Mucosa of descending colon (tissue), 3 donors: Measurements from ENCODE around the gene CALN1. TPM values are rescaled to one million over a fixed set of nuclear protein-coding genes. Genes with fewer than 3 reads are reported as not detected.

ENCODE experiments used
- ATAC-seq: fragments of 200-7000 bp; cut with Tn5 transposase; one replicate; pipeline ENCODE4 v1.9.1; 2020; ENCODE audit warnings: mild to moderate bottlenecking, moderate library complexity
- DNase-seq, 3 donors: peaks; one replicate each; pipeline ENCODE4 v3.0.0-alpha.2; 2020
- H3K36me3 ChIP-seq: fragments of 200-600 bp; one replicate; pipeline ENCODE4 v1.8.0; 2021; ENCODE audit warnings: low read depth, mild to moderate bottlenecking
- H3K4me1 ChIP-seq: fragments of 200-600 bp; one replicate; pipeline ENCODE4 v1.8.0; 2021; ENCODE audit warnings: low read depth, mild to moderate bottlenecking
- H3K4me3 ChIP-seq: fragments of 200-600 bp; one replicate; pipeline ENCODE4 v1.8.0; 2021; ENCODE audit warnings: mild to moderate bottlenecking
- H3K9me3 ChIP-seq: fragments of 200-600 bp; one replicate; pipeline ENCODE4 v1.8.0; 2021; ENCODE audit warnings: mild to moderate bottlenecking
- intact Hi-C, 2 donors: fragments of 100-400 bp; cut with DNase I in 1 of 2; cut with micrococcal nuclease in 1 of 2; formaldehyde crosslinking; loops; one replicate each; pipeline versions ENCODE4 v1.11.0 to v1.11.1; 2022; cut with DNase I, micrococcal nuclease
- total RNA-seq, 3 donors: library from RNA; stranded (reverse); fragmentation: NEBNext Ultra II Directional in 2 of 3; extraction: Animal tissue kit (Norgen Biotek cat#: 25700) in 2 of 3; gene quantifications; one replicate each; pipeline versions ENCODE4 v1.2.1 to v1.2.4, GENCODE V29; 2021 to 2023
- TF ChIP-seq, protein P1 (sequence below): fragments of 200-600 bp; IDR thresholded peaks from one replicate; pipeline ENCODE4 v1.8.0; 2022; ENCODE audit warnings: antibody characterized with exemption, mild to moderate bottlenecking
- donor health status: DM: no; HTN: no; CAD: no; lungs with moderate emphysema.
- donor health status: DM: no; HTN: no; CAD: no.
- donor health status: DM: no; HTN: yes; CAD: no.

CALN1 gene
- total RNA-seq, 3 donors from 2014 or later: not detected

GRCh38 chr7:71970725-71971124 lies 441.4 kb downstream of the CALN1 start:
- TF ChIP-seq, protein P1, sequence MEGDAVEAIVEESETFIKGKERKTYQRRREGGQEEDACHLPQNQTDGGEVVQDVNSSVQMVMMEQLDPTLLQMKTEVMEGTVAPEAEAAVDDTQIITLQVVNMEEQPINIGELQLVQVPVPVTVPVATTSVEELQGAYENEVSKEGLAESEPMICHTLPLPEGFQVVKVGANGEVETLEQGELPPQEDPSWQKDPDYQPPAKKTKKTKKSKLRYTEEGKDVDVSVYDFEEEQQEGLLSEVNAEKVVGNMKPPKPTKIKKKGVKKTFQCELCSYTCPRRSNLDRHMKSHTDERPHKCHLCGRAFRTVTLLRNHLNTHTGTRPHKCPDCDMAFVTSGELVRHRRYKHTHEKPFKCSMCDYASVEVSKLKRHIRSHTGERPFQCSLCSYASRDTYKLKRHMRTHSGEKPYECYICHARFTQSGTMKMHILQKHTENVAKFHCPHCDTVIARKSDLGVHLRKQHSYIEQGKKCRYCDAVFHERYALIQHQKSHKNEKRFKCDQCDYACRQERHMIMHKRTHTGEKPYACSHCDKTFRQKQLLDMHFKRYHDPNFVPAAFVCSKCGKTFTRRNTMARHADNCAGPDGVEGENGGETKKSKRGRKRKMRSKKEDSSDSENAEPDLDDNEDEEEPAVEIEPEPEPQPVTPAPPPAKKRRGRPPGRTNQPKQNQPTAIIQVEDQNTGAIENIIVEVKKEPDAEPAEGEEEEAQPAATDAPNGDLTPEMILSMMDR: no peak
- ATAC-seq: no peak
- intact Hi-C loops: no loop called here

GRCh38 chr7:71962636-71963035 lies 449.5 kb downstream of the CALN1 start:
- DNase-seq: no peak
- TF ChIP-seq, protein P1: no peak
- H3K36me3 ChIP-seq: no peaks in the 10 kb centered on the region
- peaks cover 49% of the 10 kb centered on the region for H3K9me3 ChIP-seq
- ATAC-seq: no peak
- intact Hi-C loops: no loop called here
- no peak overlapping the region for H3K4me3 ChIP-seq
- no peaks in the 10 kb centered on the region for H3K4me1 ChIP-seq

More at GRCh38 chr7:71970725-71971124, 441.4 kb downstream of the CALN1 start:
- no peaks in the 10 kb centered on the region for H3K4me1 ChIP-seq
- H3K9me3 ChIP-seq: peaks cover 57% of the 10 kb centered on the region
- H3K36me3 ChIP-seq: no peaks in the 10 kb centered on the region
- no peak overlapping the region for H3K4me3 ChIP-seq
- DNase-seq: no peak

GRCh38 chr7:71961283-71961682 lies 450.9 kb downstream of the CALN1 start:
- no peak overlapping the region for H3K4me3 ChIP-seq
- intact Hi-C loops: no loop called here
- no peak for DNase-seq
- H3K4me1 ChIP-seq: no peaks in the 10 kb centered on the region
- H3K36me3 ChIP-seq: no peaks in the 10 kb centered on the region
- TF ChIP-seq, protein P1: no peak
- H3K9me3 ChIP-seq: peaks cover 50% of the 10 kb centered on the region
- ATAC-seq: no peak

- no peaks in the 10 kb centered on the region for H3K36me3 ChIP-seq
- H3K9me3 ChIP-seq: peaks cover 44% of the 10 kb centered on the region
- ATAC-seq (no peak), DNase-seq (no peak)
- no peaks in the 10 kb centered on the region for H3K4me1 ChIP-seq
- intact Hi-C loops: no loop called here
- H3K4me3 ChIP-seq: no peak overlapping the region
- TF ChIP-seq, protein P1: no peak
These were observed 470.0 kb downstream of the CALN1 start for GRCh38 chr7:71942115-71942514.

- no peak for DNase-seq
- Histone ChIP-seq H3K36me3 (no peaks in the 10 kb centered on the region), H3K4me3 (no peak overlapping the region), H3K4me1 (no peaks in the 10 kb centered on the region), H3K9me3 (peaks cover 53% of the 10 kb centered on the region)
- intact Hi-C loops: no loop called here
- ATAC-seq: no peak
- TF ChIP-seq, protein P1: no peak
These were observed 474.2 kb downstream of the CALN1 start for GRCh38 chr7:71937840-71938371.

GRCh38 chr7:71935674-71936073 lies 476.5 kb downstream of the CALN1 start:
- no peak for ATAC-seq
- intact Hi-C loops: no loop called here
- H3K36me3 ChIP-seq: no peaks in the 10 kb centered on the region
- no peak overlapping the region for H3K4me3 ChIP-seq
- H3K4me1 ChIP-seq: no peaks in the 10 kb centered on the region
- peaks cover 55% of the 10 kb centered on the region for H3K9me3 ChIP-seq
- TF ChIP-seq, protein P1: no peak
- DNase-seq: no peak
